GM08714 (cell line): ENCODE results near the gene AGR3.
"Not testable (repeated sequence)": the region's sequence is repeated elsewhere in the genome, so short reads cannot be mapped to it uniquely, and the experiment has no call there.

Experiments
- H3K4me3 ChIP-seq: fragments of 200-500 bp; sonication (Bioruptor generic); 2 replicates; pipeline ENCODE4 v1.5.1; 2014; ENCODE audit warnings: mild to moderate bottlenecking, low read length, inconsistent platforms
- ZNF274 ChIP-seq: IDR thresholded peaks from 2 replicates; pipeline ENCODE4 v1.6.1; 2012; ENCODE audit warnings: mild to moderate bottlenecking, low read depth, low read length

The AGR3 gene

GRCh38 chr7:16912540-16912939, 30.8 kb upstream of the AGR3 start:
- no peak overlapping the region for H3K4me3 ChIP-seq
- no peak for TF ChIP-seq ZNF274

GRCh38 chr7:16908561-16908960, 26.8 kb upstream of the AGR3 start:
- TF ChIP-seq ZNF274 = no peak
- no peak overlapping the region for H3K4me3 ChIP-seq

GRCh38 chr7:16905300-16906044, 23.7 kb upstream of the AGR3 start:
- TF ChIP-seq ZNF274 = no peak
- no peak overlapping the region for H3K4me3 ChIP-seq

GRCh38 chr7:16904076-16904475, 22.3 kb upstream of the AGR3 start:
- no peak for TF ChIP-seq ZNF274
- no peak overlapping the region for H3K4me3 ChIP-seq

- H3K4me3 ChIP-seq = no peak overlapping the region
- TF ChIP-seq ZNF274 = no peak
Observed at GRCh38 chr7:16900209-16900768, 18.5 kb upstream of the AGR3 start.

GRCh38 chr7:16891874-16892643, 10.3 kb upstream of the AGR3 start:
- TF ChIP-seq ZNF274 = no peak
- H3K4me3 ChIP-seq = no peak overlapping the region

GRCh38 chr7:16891338-16891737, 9.6 kb upstream of the AGR3 start:
- TF ChIP-seq ZNF274 = no peak
- H3K4me3 ChIP-seq = no peak overlapping the region

GRCh38 chr7:16889851-16890415, 8.2 kb upstream of the AGR3 start:
- no peak for TF ChIP-seq ZNF274
- no peak overlapping the region for H3K4me3 ChIP-seq

GRCh38 chr7:16889305-16889704, 7.5 kb upstream of the AGR3 start:
- TF ChIP-seq ZNF274 = no peak
- H3K4me3 ChIP-seq = no peak overlapping the region

GRCh38 chr7:16883918-16884317, 2.1 kb upstream of the AGR3 start:
- TF ChIP-seq ZNF274 = no peak
- H3K4me3 ChIP-seq = no peak overlapping the region

- no peak for TF ChIP-seq ZNF274
- H3K4me3 ChIP-seq = no peak overlapping the region
Observed at GRCh38 chr7:16880554-16880953, 1.2 kb downstream of the AGR3 start.

- no peak overlapping the region for H3K4me3 ChIP-seq
- TF ChIP-seq ZNF274 = no peak
Observed at GRCh38 chr7:16879181-16879580, 2.6 kb downstream of the AGR3 start.

- H3K4me3 ChIP-seq = no peak overlapping the region
- TF ChIP-seq ZNF274 = no peak
Observed at GRCh38 chr7:16875861-16876260, 5.9 kb downstream of the AGR3 start.

- no peak for TF ChIP-seq ZNF274
- no peak overlapping the region for H3K4me3 ChIP-seq
Observed at GRCh38 chr7:16874066-16874465, 7.7 kb downstream of the AGR3 start.

- no peak for TF ChIP-seq ZNF274
Observed at GRCh38 chr7:16867328-16867727, 14.5 kb downstream of the AGR3 start.

GRCh38 chr7:16853189-16853588, 28.6 kb downstream of the AGR3 start:
- not testable (repeated sequence) for H3K4me3 ChIP-seq

More at GRCh38 chr7:16867328-16867727, 14.5 kb downstream of the AGR3 start:
- H3K4me3 ChIP-seq = no peak overlapping the region
